Frontal cortex (tissue), 4 donors: ENCODE results near the gene RARG. TPM values are rescaled to one million over a fixed set of nuclear protein-coding genes. Genes with fewer than 3 reads are reported as not detected.
"Not testable (repeated sequence)": the region's sequence is repeated elsewhere in the genome, so short reads cannot be mapped to it uniquely, and the experiment has no call there.

ENCODE experiments used
- DNase-seq, 2 donors: peaks; one replicate each; pipeline ENCODE4 v3.0.0; 2012; ENCODE audit warnings: low spot score in 2 of 2
- FAIRE-seq: peaks from 2 replicates; lab custom pipeline; 2012; peaks lifted over from hg19 to GRCh38; lab: Jason Lieb, UNC
- total RNA-seq: library from RNA; depleted of rRNA; stranded (reverse); fragments of >200 nt; gene quantifications from one replicate; pipeline ENCODE4 v1.2.3, GENCODE V29; 2014
- donor health status: control.
- donor health status: control.
- donor health status: control.

Gene RARG
- total RNA-seq, 1 donor from 2014 or later = 1.6 TPM

DNA sequence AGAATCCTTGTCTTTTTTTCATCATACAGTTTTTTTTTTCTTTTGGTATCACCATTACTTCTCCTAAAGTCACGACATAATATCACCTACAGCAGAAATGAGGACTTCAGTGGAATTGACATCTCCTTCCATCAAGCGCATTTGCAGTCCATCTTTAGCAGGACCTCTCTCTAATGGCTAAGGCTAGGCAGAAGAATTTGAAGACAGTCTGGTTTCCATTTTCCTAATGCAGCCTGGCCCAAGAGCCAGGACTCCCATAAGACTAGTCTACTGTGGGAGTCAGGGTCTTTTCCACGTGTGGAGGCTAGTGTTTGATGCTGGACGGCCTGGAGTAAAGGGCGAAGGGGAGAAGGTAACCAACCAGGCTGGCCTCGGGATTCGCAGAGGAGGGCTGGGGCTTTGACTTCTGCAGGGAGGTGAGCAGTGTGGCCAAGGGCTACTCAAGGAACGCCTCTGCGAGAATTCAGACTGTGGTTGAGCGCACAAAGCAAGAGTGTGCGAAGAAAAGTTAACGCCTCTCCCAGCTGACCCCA is 52.3 kb downstream of the RARG start:
- DNase-seq (no peak), FAIRE-seq (no peak)

DNA sequence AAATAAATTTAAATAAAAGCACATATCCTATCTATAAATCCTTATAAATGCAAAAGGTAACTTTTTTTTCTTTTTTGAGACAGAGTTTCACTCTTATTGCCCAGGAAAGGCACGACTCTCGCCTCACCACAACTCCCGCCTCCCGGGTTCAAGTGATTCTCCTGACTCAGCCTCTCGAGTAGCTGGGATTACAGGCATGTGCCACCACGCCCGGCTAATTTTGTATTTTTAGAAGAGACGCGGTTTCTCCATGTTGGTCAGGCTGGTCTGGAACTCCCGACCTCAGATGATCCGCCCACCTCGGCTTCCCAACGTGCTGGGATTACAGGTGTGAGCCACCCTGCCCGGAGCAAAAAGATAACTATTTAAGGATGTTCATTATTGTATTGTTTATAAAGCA is 53.2 kb downstream of the RARG start:
- DNase-seq, FAIRE-seq: not testable (repeated sequence)

DNA sequence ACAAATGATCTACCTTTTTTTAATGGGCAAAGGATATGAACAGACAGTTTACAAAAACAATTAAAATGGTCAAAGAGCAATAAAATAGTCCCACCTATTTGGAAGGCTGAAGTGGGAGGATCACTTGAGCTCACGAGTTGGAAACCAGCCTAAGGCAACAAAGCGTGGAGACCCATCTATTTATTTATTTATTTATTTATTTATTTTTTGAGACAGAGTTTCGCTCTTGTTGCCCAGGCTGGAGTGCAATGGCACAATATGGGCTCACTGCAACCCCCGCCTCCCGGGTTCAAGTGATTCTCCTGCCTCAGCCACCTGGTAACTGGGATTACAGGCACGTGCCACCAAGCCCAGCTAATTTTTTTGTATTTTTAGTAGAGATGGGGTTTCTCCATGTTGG is 54.6 kb downstream of the RARG start:
- DNase-seq, FAIRE-seq: not testable (repeated sequence)

DNA sequence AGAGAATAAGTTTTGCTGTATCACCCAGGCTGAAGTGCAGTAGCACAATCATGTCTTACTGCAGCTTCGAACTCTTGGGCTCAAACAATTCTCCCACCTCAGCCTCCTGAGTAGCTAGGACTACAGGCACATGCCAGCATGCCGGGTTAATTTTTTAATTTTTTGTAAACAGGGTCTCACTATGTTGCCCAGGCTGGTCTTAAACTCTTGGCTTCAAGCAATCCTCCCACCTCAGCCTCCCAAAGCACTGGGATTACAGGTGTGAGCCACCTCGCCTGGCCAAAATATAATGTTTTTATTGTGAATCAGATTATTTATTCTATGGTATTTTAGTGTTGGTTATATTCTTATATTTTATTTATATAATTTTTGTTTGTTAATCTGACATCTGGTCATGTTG is 55.3 kb downstream of the RARG start:
- no peak for DNase-seq
- FAIRE-seq = no peak

DNA sequence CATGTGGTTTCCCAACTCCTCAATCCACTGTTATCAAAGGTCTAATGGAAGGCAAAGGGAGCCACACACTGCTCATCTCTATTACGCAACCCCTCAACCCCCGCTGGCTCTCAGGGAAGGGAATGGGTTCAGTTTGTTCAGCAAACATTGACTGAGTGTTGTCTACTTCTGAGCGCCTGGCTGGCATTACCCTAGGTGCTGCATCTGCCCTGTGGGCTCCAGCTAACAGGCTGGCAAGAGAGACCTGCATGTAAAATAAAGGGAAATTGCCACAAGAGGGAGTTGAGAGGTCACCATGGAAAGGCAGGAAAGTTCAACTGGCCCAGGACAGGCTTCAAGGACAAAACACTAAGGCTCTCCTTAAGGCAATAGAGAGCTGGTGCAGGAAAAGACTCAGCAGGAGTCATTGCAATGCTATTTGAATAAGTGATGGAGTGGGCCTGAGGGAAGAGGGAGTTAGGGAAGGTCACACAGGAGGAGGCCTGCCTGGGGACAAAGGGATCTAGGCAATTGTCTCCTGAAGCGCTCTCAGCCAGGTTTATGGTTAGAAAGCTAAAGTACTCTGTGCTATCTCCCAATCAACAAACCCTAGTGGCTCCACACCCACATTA is 57.0 kb downstream of the RARG start:
- DNase-seq (no peak), FAIRE-seq (no peak)

DNA sequence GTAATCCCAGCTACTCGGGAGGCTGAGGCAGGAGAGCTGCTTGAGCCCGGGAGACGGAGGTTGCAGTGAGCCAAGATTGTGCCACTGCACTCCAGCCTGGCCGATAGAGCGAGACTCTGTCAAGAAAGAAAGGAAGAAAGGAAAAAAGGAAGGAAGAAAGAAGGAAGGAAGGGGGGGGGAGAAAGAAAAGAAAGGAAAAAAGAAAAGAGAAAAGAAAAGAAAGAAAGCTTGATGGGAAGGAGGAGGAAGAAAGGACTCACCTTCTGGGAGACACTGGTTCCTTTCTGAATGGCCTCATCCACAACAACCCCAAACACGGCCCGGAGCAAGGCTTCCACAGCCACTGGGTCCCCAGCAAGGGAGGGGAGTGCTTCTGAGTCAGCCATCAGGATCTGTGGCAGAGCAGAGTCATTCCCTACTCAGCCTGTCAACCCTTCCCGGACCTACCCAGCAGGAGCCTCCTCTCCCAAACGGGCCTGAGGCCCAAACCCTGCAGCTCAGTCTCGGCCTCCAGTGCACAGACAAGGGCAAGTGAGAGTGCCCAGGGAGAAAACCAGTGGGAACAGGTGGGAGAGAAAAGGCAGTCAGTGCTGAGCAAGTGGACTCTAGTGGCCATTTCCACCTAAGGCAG is 58.8 kb downstream of the RARG start:
- DNase-seq (no peak), FAIRE-seq (no peak)

DNA sequence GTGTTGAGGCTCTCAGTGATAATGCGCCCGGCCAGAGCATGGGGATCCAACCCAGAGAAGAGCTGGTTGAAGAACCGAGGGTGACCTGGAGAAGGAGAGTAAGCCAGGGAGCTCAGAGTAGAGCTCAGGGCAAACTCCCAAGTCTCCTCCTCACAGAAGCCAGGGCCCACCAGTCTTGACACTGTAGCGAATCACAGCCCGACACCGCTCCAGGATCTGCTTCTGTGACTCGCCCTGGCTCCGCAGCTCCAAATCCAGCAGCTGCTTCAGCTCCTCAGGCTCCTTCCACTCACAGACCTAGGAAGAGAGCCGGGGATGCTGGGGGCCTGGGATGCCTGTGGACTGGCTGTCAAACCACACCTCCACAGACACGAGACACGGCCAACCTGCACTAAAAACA is 59.7 kb downstream of the RARG start:
- FAIRE-seq = no peak
- no peak for DNase-seq

DNA sequence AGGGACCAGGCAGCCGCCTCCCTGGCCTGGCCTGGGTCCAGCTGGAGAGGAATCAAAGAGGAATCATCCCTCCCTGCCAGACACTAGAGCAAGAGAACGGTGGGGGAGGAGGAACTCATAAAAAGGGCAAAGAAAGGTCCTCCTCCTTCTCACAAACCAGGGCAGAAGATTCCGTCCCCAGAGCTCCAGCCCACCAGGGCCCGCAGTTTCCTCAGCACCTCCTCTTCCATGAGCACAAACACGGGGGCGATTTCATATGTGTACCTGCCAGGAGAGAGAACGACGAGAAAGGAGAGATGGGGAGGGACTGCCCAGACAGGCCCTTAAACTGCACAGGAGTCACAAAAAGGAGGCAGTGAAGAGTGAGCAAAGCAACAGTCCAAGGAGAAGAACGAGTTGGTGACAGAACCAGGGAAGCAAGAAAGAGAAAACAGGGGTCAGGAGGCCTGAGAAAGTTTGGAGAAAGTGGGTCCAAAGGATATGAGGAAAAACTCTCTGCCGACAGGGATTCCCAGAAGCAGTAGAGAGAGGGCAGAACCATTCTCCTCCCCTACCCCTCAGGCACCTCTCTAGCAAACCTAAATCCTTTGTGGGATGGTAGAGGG is 60.2 kb downstream of the RARG start:
- FAIRE-seq (no peak), DNase-seq (peak in 1 of 2 donors; percentile 35)

DNA sequence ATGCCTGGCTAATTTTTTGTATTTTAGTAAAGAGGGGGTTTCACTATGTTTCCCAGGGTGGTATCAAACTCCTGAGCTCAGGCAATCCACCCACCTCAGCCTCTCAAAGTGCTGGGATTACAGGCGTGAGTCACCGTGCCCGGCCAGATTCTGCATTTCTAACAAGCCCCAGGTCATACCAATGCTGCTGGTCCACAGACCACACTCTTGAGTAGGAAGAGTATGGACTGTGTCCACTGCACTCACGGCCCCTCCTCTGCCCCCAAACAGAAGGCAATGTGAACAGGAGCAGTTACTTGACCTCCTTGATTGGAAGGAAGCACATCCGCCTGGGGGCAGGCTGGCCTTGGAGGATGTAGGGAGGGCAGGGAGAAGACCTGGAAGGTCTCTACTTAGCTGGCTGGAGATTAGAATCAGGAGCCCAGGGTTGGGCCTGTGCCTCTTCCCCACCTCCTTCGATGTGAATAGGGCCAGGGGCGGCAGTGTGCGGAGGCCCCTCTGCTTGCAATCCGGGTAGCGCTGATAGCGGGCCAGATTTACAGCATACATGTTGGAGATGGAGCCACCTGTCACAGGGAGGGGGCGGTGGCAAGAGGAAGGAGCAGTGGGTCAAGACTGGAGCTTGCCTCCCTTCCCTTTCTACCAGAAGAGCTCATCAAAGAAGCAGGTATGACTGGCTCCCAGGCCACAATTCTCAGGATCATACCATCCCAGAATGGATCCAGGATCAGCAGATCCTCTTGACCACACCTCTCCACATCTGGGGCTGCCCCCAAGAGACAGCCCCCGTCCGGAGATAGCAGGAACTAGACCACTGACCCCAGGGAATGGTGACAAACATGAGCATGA is 60.9 kb downstream of the RARG start:
- FAIRE-seq = no peak
- DNase-seq = no peak

DNA sequence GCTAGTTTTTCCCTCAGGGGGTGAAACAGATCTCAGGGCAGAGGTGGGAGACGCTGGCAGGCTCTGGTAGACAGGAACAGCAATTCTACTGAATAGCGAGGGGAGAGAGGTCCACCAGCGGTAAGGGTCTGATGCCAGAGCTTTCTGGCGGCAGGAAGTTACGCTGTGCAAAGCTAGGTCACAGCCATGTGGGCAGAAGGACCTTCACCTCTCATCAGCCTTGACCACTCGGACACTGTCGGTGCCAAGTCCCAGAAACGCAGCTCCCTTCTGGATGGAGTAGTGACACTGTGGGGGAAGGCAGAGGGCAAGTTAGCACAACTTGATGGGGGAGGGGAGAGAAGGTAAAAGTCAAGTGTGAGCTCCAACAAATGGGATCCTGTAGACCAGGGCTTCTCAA is 61.8 kb downstream of the RARG start:
- no peak for DNase-seq

DNA sequence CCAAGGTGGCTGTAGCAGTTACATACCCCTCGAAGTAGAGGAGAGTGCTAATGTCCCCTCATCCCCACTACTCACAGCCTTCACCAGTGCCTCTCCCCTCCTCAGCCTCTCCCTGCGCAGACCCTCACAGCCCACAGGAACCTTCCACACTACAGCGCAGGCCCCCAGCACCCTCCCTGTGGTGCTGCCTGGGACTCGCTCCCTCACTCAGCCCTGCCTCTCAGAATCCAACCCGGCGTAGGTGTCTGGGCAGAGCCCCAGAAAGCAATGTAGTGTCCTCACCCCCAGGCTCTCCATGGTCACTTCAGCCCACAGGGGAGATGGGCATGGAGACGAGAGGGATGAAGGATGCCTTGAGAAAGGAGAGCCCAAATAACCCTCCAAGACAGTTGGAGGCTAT is 62.4 kb downstream of the RARG start:
- no peak for DNase-seq
- no peak for FAIRE-seq

More for the DNA sequence above, 61.8 kb downstream of the RARG start:
- FAIRE-seq = no peak

DNA sequence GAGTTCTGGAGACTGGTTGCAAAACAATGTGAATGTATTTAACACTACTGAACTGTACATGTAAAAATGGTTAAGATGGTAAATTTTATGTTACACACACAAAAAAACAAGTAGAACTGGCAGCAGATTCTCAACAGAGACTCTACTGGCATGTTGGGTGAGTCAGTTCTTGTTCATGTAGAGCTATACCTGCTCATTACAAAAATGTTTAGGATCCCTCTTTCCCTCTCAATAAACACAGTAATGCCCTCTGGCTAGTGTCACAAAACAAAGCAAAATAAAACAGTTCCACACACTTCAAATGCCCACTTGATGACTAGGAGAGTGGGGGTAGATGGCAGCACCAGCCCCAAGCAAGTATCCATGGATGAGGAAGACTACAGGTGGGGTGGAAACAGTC is 65.2 kb downstream of the RARG start:
- no peak for DNase-seq
- FAIRE-seq = no peak

DNA sequence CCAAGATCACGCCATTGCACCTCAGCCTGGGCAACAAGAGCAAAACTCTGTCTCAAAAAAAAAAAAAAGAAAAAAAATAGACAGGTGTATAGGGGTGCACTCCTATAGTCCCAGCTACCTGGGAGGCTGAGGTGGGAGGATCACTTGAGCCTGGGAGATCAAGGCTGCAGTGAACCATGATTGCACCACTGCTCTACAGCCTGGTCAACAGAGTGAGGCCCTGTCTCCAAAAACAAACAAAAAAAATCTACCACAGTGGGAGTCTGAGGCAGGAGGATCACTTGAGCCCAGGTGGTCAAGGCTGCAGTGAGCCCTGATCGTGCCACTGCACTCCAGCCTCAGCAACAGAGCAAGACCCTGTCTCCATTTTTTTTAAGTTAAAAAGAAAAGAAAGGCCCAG is 69.0 kb downstream of the RARG start:
- not testable (repeated sequence) for DNase-seq, FAIRE-seq

DNA sequence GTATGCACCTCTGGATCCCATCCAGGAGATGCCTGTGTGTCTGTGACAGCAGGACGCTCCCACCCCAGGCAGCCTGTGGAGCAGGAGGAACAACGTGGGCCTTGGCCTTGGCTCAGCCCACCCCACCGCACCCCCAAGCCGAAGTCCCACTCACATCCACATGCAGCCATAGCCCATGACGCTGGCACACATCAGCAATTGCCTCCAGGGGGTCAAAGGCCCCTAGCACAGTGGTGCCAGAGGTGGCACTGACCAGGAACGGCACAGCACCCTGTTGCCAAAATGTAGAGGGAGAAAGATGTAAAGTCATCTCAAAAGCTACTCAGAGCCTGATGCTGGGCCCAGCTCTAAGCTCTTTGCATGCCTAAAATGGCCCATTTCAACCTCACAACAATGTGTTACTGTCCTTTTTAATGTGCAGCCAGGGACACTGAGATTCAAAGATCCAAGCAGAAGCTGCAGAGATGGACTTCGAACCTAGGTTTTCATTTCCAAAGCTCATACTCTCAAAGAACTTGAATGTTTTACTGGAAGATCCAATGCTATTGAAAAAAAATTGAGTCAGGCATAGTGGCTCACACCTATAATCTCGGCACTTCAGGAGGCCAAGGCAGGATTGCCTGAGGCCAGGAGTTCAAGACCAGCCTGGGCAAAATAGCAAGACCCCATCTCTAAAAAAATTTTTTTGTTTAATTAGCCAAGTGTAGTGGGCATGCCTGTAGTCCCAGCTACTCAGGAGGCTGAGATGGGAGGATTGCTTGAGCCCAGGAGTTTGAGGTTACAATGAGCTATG is 70.7 kb downstream of the RARG start:
- DNase-seq (no peak), FAIRE-seq (no peak)

DNA sequence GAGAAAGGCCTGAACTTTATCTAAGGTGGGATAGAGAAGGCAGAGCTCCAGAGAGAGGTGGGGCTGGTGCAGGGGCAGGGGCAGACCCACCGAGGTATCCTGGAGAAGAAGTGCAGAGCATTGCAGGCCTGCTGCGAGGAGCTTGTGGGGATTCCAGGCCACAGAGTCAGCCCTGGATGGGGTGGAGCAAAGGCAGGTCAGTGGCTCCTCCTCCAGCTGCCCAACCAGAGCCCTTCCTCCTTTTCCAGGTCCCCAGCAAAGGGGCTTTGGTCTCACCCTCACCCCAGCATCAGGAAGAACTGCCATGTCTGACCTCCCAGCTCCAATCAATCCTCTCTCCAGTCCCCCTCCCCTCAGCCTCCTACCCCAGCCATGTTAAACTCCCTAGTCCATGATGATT is 71.3 kb downstream of the RARG start:
- DNase-seq = no peak
- no peak for FAIRE-seq

Other genes with a start within 250 kb of the RARG start
- gene EIF4B, start 225.8 kb downstream of the RARG start, total RNA-seq = 1,330 TPM
- gene TNS2, start 182.1 kb downstream of the RARG start, total RNA-seq = 11.4 TPM
- gene SPRYD3, start 152.8 kb downstream of the RARG start, total RNA-seq = 22.4 TPM
- 9.0 TPM for gene IGFBP6, start 134.5 kb downstream of the RARG start, total RNA-seq
- under 0.01 TPM for gene SOAT2, start 128.7 kb downstream of the RARG start, total RNA-seq
- gene ZNF740, start 51.5 kb downstream of the RARG start, total RNA-seq = 17.1 TPM
- 11.8 TPM for gene CSAD, start 51.3 kb downstream of the RARG start, total RNA-seq
- not detected for gene ITGB7, start 25.0 kb downstream of the RARG start, total RNA-seq
- gene ESPL1, start 36.1 kb upstream of the RARG start, total RNA-seq = 1.2 TPM
- 538 TPM for gene PFDN5, start 63.3 kb upstream of the RARG start, total RNA-seq
- gene MYG1, start 67.5 kb upstream of the RARG start, total RNA-seq = 45.7 TPM
- gene AAAS, start 89.4 kb upstream of the RARG start, total RNA-seq = 34.2 TPM
- under 0.01 TPM for gene SP7, start 104.1 kb upstream of the RARG start, total RNA-seq
- gene SP1, start 148.0 kb upstream of the RARG start, total RNA-seq = 8.2 TPM
- not detected for gene AMHR2, start 191.6 kb upstream of the RARG start, total RNA-seq
- gene PRR13, start 209.5 kb upstream of the RARG start, total RNA-seq = 4.9 TPM
- gene PCBP2, start 219.9 kb upstream of the RARG start, total RNA-seq = 157 TPM